ENCODE measurements around the gene RNF186. TPM values are rescaled to one million over a fixed set of nuclear protein-coding genes. Genes with fewer than 3 reads are reported as not detected.

RNF186 gene
- total RNA-seq, 2 experiments from 2014 or later = not detected

Other genes starting within 250 kb of the RNF186 start
- gene NBL1, start 171.0 kb downstream of the RNF186 start, total RNA-seq = 10 to 100 TPM; 17.5 to 22.0 TPM
- under 1 TPM in 1 of 2 experiments, not detected in 1; 0.10 TPM for gene HTR6, start 150.4 kb downstream of the RNF186 start, total RNA-seq
- gene TMCO4, start 15.4 kb downstream of the RNF186 start, total RNA-seq = 10 to 100 TPM; 13.3 to 15.9 TPM
- gene OTUD3, start 67.1 kb upstream of the RNF186 start, total RNA-seq = 10 to 100 TPM; 10.2 to 11.2 TPM
- gene PLA2G2E, start 108.3 kb upstream of the RNF186 start, total RNA-seq = not detected
- not detected for gene PLA2G2A, start 164.3 kb upstream of the RNF186 start, total RNA-seq